ENCODE measurements around the gene LARP7.
A peak's percentile ranks its signal among the peaks of the same experiment; 100 is the strongest.

DNA sequence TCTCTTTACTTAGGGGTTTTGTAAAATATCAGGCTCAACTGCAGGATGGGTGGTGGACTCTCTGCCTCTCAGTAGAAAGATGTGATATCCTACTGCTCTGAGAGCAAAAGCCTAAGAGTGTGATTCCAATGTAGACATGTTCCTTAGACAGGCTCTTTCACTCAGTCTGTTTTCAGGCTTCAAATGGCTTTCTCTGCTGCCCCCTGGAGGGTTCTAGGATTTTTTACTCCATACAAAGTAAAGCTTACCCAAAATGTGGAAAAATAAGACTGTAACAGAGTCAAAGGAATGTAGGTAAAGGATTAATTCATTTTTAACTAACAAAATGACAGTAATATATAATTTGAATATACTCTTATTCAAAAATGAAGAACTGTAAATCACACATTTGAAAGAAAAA, 32.4 kb upstream of the LARP7 start:
- TF ChIP-seq POLR2A (IDR thresholded peaks at IDR 0.05; ENCODE audit: borderline replicate concordance, extremely low read depth, insufficient read depth, insufficient read length) (no peak), YY1 (IDR thresholded peaks at IDR 0.05; ENCODE audit: extremely low read depth, insufficient replicate concordance, low read depth, low read length) (no peak)
- TF ChIP-seq, protein P1, sequence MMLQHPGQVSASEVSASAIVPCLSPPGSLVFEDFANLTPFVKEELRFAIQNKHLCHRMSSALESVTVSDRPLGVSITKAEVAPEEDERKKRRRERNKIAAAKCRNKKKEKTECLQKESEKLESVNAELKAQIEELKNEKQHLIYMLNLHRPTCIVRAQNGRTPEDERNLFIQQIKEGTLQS (IDR thresholded peaks at IDR 0.05): no peak
- TF ChIP-seq, protein P2, sequence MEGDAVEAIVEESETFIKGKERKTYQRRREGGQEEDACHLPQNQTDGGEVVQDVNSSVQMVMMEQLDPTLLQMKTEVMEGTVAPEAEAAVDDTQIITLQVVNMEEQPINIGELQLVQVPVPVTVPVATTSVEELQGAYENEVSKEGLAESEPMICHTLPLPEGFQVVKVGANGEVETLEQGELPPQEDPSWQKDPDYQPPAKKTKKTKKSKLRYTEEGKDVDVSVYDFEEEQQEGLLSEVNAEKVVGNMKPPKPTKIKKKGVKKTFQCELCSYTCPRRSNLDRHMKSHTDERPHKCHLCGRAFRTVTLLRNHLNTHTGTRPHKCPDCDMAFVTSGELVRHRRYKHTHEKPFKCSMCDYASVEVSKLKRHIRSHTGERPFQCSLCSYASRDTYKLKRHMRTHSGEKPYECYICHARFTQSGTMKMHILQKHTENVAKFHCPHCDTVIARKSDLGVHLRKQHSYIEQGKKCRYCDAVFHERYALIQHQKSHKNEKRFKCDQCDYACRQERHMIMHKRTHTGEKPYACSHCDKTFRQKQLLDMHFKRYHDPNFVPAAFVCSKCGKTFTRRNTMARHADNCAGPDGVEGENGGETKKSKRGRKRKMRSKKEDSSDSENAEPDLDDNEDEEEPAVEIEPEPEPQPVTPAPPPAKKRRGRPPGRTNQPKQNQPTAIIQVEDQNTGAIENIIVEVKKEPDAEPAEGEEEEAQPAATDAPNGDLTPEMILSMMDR (IDR thresholded peaks at IDR 0.05 in 2 of 3, conservative IDR thresholded peaks at IDR 0.05 in 1 of 3; ENCODE audit: borderline replicate concordance in 1 of 3, insufficient read depth in 1 of 3, low read depth in 2 of 3, low read length in 2 of 3): peak; percentile 64 to 70 (median 69)
